ENCODE measurements around the gene SRC. TPM values are rescaled to one million over a fixed set of nuclear protein-coding genes. Genes with fewer than 3 reads are reported as not detected.

SRC gene
- total RNA-seq, 2 donors from 2014 or later: 102 to 123 TPM

DNA sequence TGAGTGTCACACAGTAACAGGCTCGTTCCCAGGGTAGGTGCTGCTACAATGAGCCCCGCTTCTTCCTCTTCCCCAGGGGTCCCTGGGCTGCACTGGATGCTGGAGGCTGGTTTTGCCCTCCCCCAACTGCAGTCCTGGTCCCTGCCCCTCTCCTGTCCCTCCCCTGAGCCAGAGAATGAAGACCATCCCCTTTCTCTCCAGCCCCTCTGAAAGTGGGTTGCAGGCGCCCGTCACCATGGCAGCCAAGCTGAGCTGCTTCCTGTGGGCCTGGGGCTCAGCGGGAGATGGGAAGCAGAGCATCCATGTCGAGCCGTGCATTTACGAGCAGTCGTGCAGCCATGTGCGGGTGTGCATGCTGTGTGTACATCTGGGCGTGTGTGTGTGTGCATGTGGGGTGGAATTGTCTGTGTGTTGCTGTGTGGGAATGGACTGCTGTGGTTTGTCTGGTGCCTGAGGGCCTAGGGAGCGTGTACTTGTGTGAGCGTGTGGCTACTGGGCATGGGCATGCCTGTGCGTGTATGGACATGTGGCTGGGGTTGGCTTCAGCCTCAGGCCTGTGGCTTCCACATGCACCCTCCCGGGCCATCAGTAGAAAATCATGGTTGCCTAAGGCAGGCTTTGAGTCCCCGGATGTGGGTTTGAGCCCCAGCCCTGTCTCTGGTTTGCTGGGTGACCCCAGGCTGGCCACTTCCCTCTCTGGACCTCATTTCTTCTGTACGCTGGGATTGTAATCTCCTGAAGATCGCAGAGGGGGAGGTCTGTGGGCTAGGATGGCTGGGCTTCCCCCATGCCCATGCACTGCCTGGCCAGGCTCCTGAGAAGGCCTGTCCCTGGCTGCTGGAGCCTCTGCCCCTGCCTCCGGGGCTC, 48.8 kb downstream of the SRC start:
- Histone ChIP-seq H3K36me3 (no peaks in the 10 kb centered on the region), H3K27ac (no peak overlapping the region), H3K4me1 (no peaks in the 10 kb centered on the region), H3K9ac (ENCODE audit: low read depth in 2 of 2, low read length in 2 of 2) (no peak overlapping the region), H3K4me3 (no peak overlapping the region), H3K9me3 (no peaks in the 10 kb centered on the region), H3K27me3 (no peaks in the 10 kb centered on the region)
- intact Hi-C loops (cut with DNase I): loop anchor here (5.0 kb wide), 1 partner anchor 128 kb away; the partner anchor contains the start of gene NNAT
- TF ChIP-seq, protein P1, sequence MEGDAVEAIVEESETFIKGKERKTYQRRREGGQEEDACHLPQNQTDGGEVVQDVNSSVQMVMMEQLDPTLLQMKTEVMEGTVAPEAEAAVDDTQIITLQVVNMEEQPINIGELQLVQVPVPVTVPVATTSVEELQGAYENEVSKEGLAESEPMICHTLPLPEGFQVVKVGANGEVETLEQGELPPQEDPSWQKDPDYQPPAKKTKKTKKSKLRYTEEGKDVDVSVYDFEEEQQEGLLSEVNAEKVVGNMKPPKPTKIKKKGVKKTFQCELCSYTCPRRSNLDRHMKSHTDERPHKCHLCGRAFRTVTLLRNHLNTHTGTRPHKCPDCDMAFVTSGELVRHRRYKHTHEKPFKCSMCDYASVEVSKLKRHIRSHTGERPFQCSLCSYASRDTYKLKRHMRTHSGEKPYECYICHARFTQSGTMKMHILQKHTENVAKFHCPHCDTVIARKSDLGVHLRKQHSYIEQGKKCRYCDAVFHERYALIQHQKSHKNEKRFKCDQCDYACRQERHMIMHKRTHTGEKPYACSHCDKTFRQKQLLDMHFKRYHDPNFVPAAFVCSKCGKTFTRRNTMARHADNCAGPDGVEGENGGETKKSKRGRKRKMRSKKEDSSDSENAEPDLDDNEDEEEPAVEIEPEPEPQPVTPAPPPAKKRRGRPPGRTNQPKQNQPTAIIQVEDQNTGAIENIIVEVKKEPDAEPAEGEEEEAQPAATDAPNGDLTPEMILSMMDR (IDR thresholded peaks at IDR 0.05): no peak
- DNase-seq: no peak

DNA sequence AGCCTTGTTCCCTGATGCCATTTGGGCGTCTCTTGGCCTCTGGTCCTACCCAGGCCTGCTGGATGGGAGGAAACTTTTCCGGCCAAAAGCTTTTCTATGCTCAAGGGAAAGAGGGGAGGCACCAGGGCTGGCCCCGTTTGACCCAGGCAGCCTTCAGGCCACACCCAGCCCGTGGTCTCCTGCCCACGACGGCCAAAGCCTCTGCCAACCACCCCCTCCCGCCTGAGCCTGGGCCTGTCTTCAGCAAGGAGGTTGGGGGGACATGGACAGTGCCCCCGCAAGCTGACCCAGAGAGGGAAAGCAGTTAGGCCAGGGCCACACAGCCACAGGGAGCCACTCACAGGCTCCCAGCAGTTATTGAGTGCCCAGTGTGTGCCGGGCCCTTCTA, 49.5 kb downstream of the SRC start:
- no peak overlapping the region for H3K4me3 ChIP-seq
- no peaks in the 10 kb centered on the region for H3K27me3 ChIP-seq
- no peak overlapping the region for H3K27ac ChIP-seq
- intact Hi-C loops (cut with DNase I): loop anchor here (5.0 kb wide), 1 partner anchor 127 kb away; the partner anchor contains the start of gene NNAT
- no peak for DNase-seq
- no peaks in the 10 kb centered on the region for H3K36me3 ChIP-seq
- H3K9me3 ChIP-seq: no peaks in the 10 kb centered on the region
- TF ChIP-seq, protein P1 (IDR thresholded peaks at IDR 0.05): no peak
- H3K9ac ChIP-seq (ENCODE audit: low read depth in 2 of 2, low read length in 2 of 2): no peak overlapping the region
- no peaks in the 10 kb centered on the region for H3K4me1 ChIP-seq

DNA sequence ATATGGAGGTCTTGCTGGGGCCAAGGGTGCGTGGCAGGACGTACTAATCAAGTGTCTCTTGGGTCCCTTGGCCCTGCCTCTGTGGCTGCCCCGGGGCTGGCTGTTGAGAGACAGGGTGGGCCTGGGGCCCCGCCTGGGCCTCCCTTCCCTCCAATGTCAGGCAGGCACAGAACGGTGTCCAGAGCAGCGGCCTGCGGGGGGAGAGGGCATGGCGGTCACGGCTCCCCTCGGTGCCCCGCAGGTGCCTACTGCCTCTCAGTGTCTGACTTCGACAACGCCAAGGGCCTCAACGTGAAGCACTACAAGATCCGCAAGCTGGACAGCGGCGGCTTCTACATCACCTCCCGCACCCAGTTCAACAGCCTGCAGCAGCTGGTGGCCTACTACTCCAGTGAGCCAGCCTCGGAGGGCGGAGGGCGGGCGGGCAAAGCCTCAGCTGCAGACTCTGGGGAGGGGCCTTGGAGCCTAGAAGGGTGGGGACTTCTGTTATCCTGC, 50.0 kb downstream of the SRC start:
- Histone ChIP-seq H3K4me1 (no peaks in the 10 kb centered on the region), H3K27me3 (no peaks in the 10 kb centered on the region), H3K9ac (ENCODE audit: low read depth in 2 of 2, low read length in 2 of 2) (no peak overlapping the region), H3K36me3 (no peaks in the 10 kb centered on the region), H3K27ac (no peak overlapping the region), H3K4me3 (no peak overlapping the region), H3K9me3 (no peaks in the 10 kb centered on the region)
- TF ChIP-seq, protein P1 (IDR thresholded peaks at IDR 0.05): no peak
- no peak for DNase-seq
- intact Hi-C loops (cut with DNase I): loop anchor here (5.0 kb wide), 1 partner anchor 126 kb away; the partner anchor contains the start of gene NNAT

DNA sequence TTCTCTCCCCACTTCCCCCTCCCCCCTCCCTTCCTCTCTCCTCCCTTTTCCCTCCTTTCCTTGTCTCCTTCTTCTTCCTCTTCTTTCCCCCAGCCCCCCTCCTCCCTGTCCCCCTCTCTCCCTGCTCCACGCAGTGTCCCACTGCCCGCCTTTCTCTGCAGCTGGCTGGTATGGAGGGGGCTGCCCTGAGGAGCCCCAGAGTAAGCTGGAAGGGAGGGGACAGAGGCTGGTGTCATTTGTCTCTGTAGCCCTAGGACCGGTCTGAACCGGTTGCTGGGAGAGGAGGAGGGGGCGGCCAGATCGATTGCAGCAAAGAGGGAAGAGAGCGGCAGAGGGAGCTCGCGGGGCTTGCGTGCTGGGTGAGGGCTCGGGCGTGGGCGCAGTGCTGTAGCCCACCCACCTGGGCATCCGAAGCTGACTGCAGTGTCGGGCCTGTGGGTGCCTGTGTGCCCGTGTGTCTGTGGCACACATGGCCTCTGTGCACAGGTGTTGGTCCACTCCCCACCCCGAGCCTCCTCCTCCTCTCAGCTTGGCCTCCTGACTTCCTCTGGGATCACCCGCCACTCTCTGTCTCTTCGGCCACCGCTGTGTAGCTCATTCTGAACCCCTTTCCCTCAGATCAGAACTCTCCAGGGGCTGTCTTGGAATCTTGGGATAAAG, 50.6 kb downstream of the SRC start:
- intact Hi-C loops (cut with DNase I): loop anchor here (5.0 kb wide), 1 partner anchor 126 kb away; the partner anchor contains the start of gene NNAT
- Histone ChIP-seq H3K36me3 (no peaks in the 10 kb centered on the region), H3K9me3 (no peaks in the 10 kb centered on the region), H3K27ac (no peak overlapping the region), H3K9ac (ENCODE audit: low read depth in 2 of 2, low read length in 2 of 2) (no peak overlapping the region), H3K4me1 (no peaks in the 10 kb centered on the region), H3K27me3 (no peaks in the 10 kb centered on the region), H3K4me3 (no peak overlapping the region)
- TF ChIP-seq, protein P1 (IDR thresholded peaks at IDR 0.05): no peak
- no peak for DNase-seq

DNA sequence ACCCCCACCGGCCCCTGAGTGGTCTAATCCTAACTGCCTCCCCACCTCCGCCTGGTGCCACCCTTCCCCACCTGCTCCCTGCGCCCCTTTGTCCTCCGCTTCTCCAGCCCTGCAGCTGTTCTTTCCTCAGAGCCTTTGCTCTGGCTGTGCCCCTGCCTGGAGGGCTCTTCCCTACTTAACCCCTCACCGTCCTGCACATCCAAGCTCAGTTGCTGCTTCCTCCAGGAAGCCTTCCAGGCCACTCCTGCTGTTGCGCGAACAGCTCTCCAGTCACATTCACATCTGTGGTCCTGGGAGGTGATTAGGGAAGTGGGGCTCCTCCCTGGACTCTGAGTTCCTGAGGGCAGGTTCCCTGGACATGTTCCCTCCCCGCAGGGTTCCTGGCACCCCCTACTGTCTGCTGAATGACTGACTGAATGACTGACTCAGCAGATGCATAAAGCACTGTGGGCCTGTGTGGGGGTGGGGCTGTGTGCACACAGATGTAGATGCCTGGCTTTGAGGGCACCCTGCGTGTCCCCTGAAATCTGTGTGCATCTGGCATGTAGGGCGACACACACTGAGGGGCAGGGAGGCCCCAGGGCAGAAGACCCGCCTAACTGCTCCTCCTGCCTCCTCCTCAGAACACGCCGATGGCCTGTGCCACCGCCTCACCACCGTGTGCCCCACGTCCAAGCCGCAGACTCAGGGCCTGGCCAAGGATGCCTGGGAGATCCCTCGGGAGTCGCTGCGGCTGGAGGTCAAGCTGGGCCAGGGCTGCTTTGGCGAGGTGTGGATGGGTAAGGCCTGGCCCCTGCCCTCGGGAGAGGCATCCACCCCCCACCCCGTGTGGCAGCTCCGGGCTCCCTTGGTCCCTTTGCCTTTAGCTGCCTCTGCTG, 51.4 kb downstream of the SRC start:
- H3K27me3 ChIP-seq: no peaks in the 10 kb centered on the region
- no peaks in the 10 kb centered on the region for H3K4me1 ChIP-seq
- no peaks in the 10 kb centered on the region for H3K9me3 ChIP-seq
- intact Hi-C loops (cut with DNase I): loop anchor here (5.0 kb wide), 1 partner anchor 125 kb away; the partner anchor contains the start of gene NNAT
- H3K27ac ChIP-seq: no peak overlapping the region
- DNase-seq: no peak
- H3K9ac ChIP-seq (ENCODE audit: low read depth in 2 of 2, low read length in 2 of 2): no peak overlapping the region
- TF ChIP-seq, protein P1 (IDR thresholded peaks at IDR 0.05): no peak
- H3K4me3 ChIP-seq: no peak overlapping the region
- H3K36me3 ChIP-seq: no peaks in the 10 kb centered on the region

Data from colonic mucosa (tissue), 4 donors.